Gastroesophageal sphincter (tissue), 4 donors: ENCODE measurements around the gene SLC9A6. TPM values are rescaled to one million over a fixed set of nuclear protein-coding genes. Genes with fewer than 3 reads are reported as not detected.

ENCODE experiments used
- ATAC-seq: fragments of 150-250 bp; one replicate; pipeline ENCODE4 v1.9.1; 2016; ENCODE audit warnings: mild to moderate bottlenecking, moderate library complexity
- H3K27ac ChIP-seq, 4 donors: fragments of 200-600 bp; sonication (generic) in 3 of 4; 1 replicate in 3 of 4; 2 replicates in 1 of 4; pipeline ENCODE4 v1.5.1; 2016 to 2019
- H3K27me3 ChIP-seq: fragments of 200-600 bp; sonication (generic); one replicate; pipeline ENCODE4 v1.5.1; 2019
- H3K36me3 ChIP-seq, 2 donors: fragments of 200-600 bp; sonication (generic); one replicate each; pipeline ENCODE4 v1.5.1; 2019; ENCODE audit warnings: control low read depth in 1 of 2
- H3K4me1 ChIP-seq, 3 donors: fragments of 200-600 bp; sonication (generic); 1 replicate in 2 of 3; 2 replicates in 1 of 3; pipeline ENCODE4 v1.5.1; 2016 to 2019; ENCODE audit warnings: control low read depth in 2 of 3
- H3K4me3 ChIP-seq, 2 donors: fragments of 200-600 bp; sonication (generic); one replicate each; pipeline ENCODE4 v1.5.1; 2019; ENCODE audit warnings: mild to moderate bottlenecking in 1 of 2, moderate library complexity in 1 of 2
- H3K9me3 ChIP-seq, 3 donors: fragments of 200-600 bp; sonication (generic); one replicate each; pipeline ENCODE4 v1.5.1; 2017 to 2019; ENCODE audit warnings: control low read depth in 2 of 3
- EP300 ChIP-seq: sonication (generic); formaldehyde crosslinking; IDR thresholded peaks from one replicate; pipeline ENCODE4 v1.6.1; 2017; ENCODE audit warnings: antibody characterized with exemption, mild to moderate bottlenecking
- POLR2A ChIP-seq, 2 donors: fragments of 450-650 bp; IDR thresholded peaks; one replicate each; pipeline ENCODE4 v1.6.1; 2017; ENCODE audit warnings: antibody characterized with exemption in 2 of 2, mild to moderate bottlenecking in 2 of 2, moderate library complexity in 1 of 2
- POLR2AphosphoS5 ChIP-seq: sonication (generic); formaldehyde crosslinking; IDR thresholded peaks from one replicate; pipeline ENCODE4 v1.6.1; 2017; ENCODE audit warnings: antibody characterized with exemption
- WGBS, 2 donors: methylation state at CpG; one replicate each; pipeline ENCODE4 v1.1.5; 2018; ENCODE audit warnings: low coverage in 1 of 2; 5-methylcytosine and 5-hydroxymethylcytosine counted together
- total RNA-seq, 4 donors: library from RNA; depleted of rRNA; stranded (reverse); fragments of >200 nt; gene quantifications; one replicate each; pipeline ENCODE4 v1.1.0, GENCODE V29; 2016
- TF ChIP-seq, protein P1 (sequence below), 4 experiments: fragments of 200-600 bp in 2 of 4; fragments of 450-650 bp in 2 of 4; sonication (generic) in 1 of 4; IDR thresholded peaks; one replicate each; pipeline ENCODE4 v1.5.1; 2017 to 2019; ENCODE audit warnings: antibody characterized with exemption in 4 of 4, mild to moderate bottlenecking in 2 of 4, moderate library complexity in 2 of 4

The SLC9A6 gene
- total RNA-seq, 4 donors from 2014 or later: 17.2 to 27.3 (median 20.3) TPM

DNA sequence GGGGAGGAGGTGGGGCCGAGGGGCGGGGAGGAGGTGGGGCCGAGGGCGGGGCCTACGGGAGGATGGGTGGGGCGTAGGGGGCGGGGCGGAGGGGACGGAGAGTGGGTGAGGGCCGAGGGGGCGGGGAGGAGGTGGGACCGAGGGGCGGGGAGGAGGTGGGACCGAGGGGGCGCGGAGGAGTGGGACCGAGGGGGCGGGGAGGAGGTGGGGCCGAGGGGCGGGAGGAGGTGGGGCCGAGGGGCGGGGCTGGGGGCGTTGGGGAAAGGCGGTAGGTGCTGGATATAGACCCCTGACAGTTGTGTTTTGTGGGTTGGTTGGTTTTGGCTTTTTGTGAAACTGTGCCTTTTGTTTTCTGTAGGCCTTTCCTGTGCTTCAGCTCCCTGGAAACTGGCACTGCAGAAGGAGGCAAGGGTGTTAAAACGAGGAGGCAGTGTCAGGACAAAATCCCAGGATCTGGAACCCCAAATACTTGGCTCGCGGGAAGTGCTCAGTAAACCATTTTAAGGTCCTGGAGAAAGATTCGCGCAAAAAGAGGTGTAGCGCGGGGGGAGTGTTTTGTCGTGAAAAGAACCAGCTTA is 10.9 kb upstream of the SLC9A6 start:
- Histone ChIP-seq H3K4me3 (peak overlapping the region; percentile 30 to 49), H3K27ac (peak overlapping the region; percentile 63 to 87 (median 76)), H3K9me3 (no peaks in the 10 kb centered on the region), H3K36me3 (no peaks in the 10 kb centered on the region), H3K27me3 (no peaks in the 10 kb centered on the region), H3K4me1 (peaks cover 0 to 26% (median 0%) of the 10 kb centered on the region in 3 donors)
- ATAC-seq: peak; percentile 51
- TF ChIP-seq POLR2AphosphoS5 (no peak), EP300 (no peak), POLR2A (IDR thresholded peaks at IDR 0.05) (no peak)
- TF ChIP-seq, protein P1, sequence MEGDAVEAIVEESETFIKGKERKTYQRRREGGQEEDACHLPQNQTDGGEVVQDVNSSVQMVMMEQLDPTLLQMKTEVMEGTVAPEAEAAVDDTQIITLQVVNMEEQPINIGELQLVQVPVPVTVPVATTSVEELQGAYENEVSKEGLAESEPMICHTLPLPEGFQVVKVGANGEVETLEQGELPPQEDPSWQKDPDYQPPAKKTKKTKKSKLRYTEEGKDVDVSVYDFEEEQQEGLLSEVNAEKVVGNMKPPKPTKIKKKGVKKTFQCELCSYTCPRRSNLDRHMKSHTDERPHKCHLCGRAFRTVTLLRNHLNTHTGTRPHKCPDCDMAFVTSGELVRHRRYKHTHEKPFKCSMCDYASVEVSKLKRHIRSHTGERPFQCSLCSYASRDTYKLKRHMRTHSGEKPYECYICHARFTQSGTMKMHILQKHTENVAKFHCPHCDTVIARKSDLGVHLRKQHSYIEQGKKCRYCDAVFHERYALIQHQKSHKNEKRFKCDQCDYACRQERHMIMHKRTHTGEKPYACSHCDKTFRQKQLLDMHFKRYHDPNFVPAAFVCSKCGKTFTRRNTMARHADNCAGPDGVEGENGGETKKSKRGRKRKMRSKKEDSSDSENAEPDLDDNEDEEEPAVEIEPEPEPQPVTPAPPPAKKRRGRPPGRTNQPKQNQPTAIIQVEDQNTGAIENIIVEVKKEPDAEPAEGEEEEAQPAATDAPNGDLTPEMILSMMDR (IDR thresholded peaks at IDR 0.05): no peak
- 0 to 13% methylated on average over 5 to 14 of the region's 32 CpGs for WGBS, 2 donors

DNA sequence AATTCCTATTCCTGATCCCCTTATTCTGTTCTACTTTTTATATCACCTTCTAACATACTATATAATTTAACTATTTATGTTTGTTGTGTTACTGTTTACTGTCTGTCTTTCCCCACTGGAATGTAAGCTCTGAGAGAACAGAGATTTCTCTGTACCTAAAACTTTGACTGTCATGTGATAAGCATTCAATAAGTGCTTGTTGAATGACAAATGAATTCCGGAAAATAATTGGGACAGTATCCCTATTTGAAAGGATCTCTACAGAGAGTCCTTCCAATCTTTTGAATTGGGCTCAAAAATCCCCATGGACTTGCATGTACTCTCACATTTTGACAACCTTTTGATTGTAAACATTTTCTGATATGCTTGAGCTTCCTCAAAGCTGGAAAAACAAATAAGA is 9.8 kb upstream of the SLC9A6 start:
- Histone ChIP-seq H3K4me1 (peaks cover 0 to 26% (median 0%) of the 10 kb centered on the region in 3 donors), H3K9me3 (no peaks in the 10 kb centered on the region), H3K36me3 (no peaks in the 10 kb centered on the region), H3K27ac (no peak overlapping the region), H3K27me3 (no peaks in the 10 kb centered on the region), H3K4me3 (no peak overlapping the region)
- no peak for ATAC-seq
- WGBS, 2 donors: 90 to 100% methylated on average over 1 of the region's 1 CpG
- no peak for TF ChIP-seq POLR2AphosphoS5
- no peak for TF ChIP-seq EP300
- no peak for TF ChIP-seq POLR2A (IDR thresholded peaks at IDR 0.05)
- TF ChIP-seq, protein P1 (IDR thresholded peaks at IDR 0.05): no peak

DNA sequence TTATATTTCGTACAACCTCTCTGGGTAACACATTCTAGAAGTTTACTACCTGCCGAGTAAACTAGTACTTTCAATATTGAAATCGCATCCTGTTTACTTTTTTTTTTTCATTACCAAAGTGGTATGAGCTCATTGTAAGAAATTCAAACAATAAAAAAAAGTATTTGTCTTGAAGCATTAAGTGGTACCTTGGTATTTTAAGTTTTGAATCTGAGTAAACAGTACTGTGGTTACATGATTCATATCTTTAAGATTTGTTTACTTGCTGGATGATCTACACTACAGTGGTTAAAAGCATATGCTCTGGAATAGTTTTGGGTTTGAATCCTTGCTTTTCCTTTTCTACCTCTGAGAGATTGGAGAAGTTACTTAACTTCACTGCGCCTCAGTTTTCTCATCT is 7.6 kb upstream of the SLC9A6 start:
- Histone ChIP-seq H3K36me3 (no peaks in the 10 kb centered on the region), H3K27me3 (no peaks in the 10 kb centered on the region), H3K9me3 (no peaks in the 10 kb centered on the region), H3K4me3 (no peak overlapping the region), H3K27ac (no peak overlapping the region), H3K4me1 (peaks cover 0 to 11% (median 0%) of the 10 kb centered on the region in 3 donors)
- 81 to 85% methylated on average over 4 of the region's 4 CpGs for WGBS, 2 donors
- ATAC-seq: no peak
- TF ChIP-seq POLR2AphosphoS5: no peak
- no peak for TF ChIP-seq POLR2A (IDR thresholded peaks at IDR 0.05)
- TF ChIP-seq, protein P1 (IDR thresholded peaks at IDR 0.05): no peak
- no peak for TF ChIP-seq EP300

DNA sequence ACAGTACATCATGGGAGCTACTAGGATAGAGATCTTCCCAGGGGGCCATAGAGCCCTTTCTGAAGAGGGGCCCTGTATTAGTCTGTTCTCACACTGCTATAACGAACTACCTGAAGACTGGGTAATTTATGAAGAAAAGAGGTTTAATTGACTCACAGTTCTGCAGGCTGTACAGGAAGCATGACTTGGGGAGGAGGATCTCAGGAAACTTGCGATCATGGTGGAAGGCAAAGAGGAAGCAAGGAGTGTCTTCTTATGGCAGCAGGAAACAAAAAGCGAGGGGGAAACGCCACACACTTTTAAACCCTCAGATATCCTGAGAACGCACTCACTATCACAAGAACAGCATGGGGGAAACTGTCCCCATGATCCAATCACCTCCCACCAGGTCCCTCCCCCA is 4.2 kb upstream of the SLC9A6 start:
- H3K4me3 ChIP-seq: no peak overlapping the region
- no peak for TF ChIP-seq POLR2A (IDR thresholded peaks at IDR 0.05)
- no peak for TF ChIP-seq POLR2AphosphoS5
- TF ChIP-seq, protein P1 (IDR thresholded peaks at IDR 0.05): no peak
- no peak for TF ChIP-seq EP300
- H3K27me3 ChIP-seq: no peaks in the 10 kb centered on the region
- peaks cover 0 to 11% (median 0%) of the 10 kb centered on the region in 3 donors for H3K4me1 ChIP-seq
- no peaks in the 10 kb centered on the region for H3K9me3 ChIP-seq
- ATAC-seq: no peak
- no peak overlapping the region for H3K27ac ChIP-seq
- no peaks in the 10 kb centered on the region for H3K36me3 ChIP-seq
- WGBS, 2 donors: 69 to 86% methylated on average over 4 to 5 of the region's 5 CpGs

DNA sequence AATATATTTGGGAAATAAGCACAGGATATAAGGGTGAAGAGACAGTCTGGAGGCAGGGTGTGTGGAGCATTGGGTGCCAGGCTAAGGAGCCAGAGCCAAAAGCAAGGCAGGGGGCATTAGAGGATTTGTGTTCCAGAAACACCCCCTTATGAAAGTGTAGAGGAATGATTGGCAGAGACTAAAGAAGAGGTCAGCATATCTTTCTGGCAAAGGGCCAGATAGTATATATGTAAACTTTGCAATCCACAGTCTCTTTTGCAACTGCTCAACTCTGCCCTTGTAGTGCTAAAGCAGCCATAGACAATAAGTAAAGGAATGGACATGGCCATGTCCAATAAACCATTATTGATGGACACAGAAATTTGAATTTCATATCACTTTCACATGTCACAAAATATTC is 3.6 kb upstream of the SLC9A6 start:
- Histone ChIP-seq H3K36me3 (no peaks in the 10 kb centered on the region), H3K4me3 (no peak overlapping the region), H3K27me3 (no peaks in the 10 kb centered on the region), H3K27ac (no peak overlapping the region), H3K9me3 (no peaks in the 10 kb centered on the region), H3K4me1 (peaks cover 0 to 17% (median 0%) of the 10 kb centered on the region in 3 donors)
- ATAC-seq: no peak
- TF ChIP-seq POLR2A (IDR thresholded peaks at IDR 0.05) (no peak), EP300 (no peak), POLR2AphosphoS5 (no peak)
- TF ChIP-seq, protein P1 (IDR thresholded peaks at IDR 0.05): no peak
